GM18517 (cell line): Measurements from ENCODE around the gene UNC80.

Experiments used
- ATAC-seq: cut with Tn5 transposase; IDR thresholded peaks from one replicate; pipeline ENCODE4 v1.9.1; 2021; ENCODE audit warnings: mild to moderate bottlenecking, moderate library complexity; ENCODE audit not compliant: unreplicated experiment

Gene UNC80

DNA sequence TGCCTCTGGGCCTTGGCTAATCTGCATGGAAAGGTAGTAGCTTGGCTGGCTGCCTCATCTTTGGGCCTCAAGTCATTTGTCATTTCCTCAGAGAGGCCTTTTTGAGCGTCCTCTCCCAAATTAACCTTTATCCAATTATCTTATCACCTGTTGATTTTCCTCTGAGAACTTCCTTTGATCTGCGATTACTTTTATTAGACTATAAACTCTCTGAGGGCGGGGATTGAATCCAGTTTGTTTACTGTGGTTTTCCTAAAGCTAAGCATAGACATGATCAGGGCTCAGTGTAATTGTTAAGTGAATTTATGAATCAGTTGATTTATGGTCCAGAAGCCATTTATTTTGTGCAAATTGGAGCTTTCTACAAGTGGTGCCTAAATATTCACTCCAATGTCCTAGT is 238.3 kb downstream of the UNC80 start:
- no peak for ATAC-seq

- ATAC-seq = no peak
Measured at GRCh38 chr2:210020138-210020537, 248.5 kb downstream of the UNC80 start.

DNA sequence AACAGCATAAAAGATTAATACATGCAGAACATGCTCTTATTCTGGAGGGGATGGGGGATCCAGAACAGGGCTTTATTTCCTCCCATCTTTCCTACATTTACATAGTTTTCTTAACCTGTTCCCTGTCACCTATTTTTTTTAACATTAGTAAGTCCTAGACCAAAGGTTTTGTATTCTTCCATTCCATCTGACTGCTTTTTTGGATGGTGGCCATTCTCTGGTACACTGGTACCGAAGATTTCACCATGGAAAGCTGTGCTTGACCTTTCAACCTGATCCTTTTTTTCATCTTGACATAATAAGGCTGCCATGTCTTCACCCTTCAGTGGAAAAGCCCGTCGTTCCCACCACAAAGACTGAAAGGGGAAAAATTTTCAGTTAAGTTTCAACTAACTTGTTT is 251.2 kb downstream of the UNC80 start:
- ATAC-seq = no peak

GRCh38 chr2:210027608-210028007 is 256.0 kb downstream of the UNC80 start:
- no peak for ATAC-seq

DNA sequence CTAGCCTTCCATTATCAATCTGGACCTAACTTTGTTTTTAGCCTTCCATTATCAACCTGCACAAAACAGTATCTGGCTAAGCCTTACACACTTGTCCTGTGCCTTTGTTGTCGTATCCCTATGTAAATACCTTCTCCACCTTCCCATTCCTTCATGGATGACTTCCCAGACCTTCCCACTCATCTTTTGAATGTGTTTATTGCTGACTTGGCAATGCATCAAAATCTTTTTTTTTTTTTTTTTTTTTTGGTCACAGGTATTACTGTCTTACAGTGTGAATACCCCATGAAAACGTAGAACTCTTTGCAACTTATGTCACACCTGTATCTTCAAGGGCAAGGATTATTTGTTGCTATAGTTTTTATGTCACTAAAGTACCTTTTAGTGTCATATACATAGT is 256.5 kb downstream of the UNC80 start:
- ATAC-seq = no peak

GRCh38 chr2:210034087-210034683 is 262.6 kb downstream of the UNC80 start:
- ATAC-seq = no peak

GRCh38 chr2:210035679-210036078 is 264.0 kb downstream of the UNC80 start:
- no peak for ATAC-seq

GRCh38 chr2:210038078-210038477 is 266.4 kb downstream of the UNC80 start:
- ATAC-seq = no peak

- no peak for ATAC-seq
Measured at GRCh38 chr2:210046851-210047500, 275.3 kb downstream of the UNC80 start.
